Sigmoid colon (tissue), 4 donors: ENCODE data around the gene CSE1L.

ENCODE experiments used
- CTCF ChIP-seq, 4 experiments: fragments of 450-650 bp in 3 of 4; fragments of 200-600 bp in 1 of 4; IDR thresholded peaks; one replicate each; pipeline ENCODE4 v1.5.1; 2016 to 2019; ENCODE audit warnings: antibody characterized with exemption in 4 of 4, mild to moderate bottlenecking in 3 of 4, moderate library complexity in 2 of 4
- EP300 ChIP-seq, 4 donors: sonication (generic); formaldehyde crosslinking; IDR thresholded peaks; one replicate each; pipeline ENCODE4 v1.6.1; 2017; ENCODE audit warnings: antibody characterized with exemption in 4 of 4
- POLR2A ChIP-seq, 2 donors: fragments of 450-650 bp; IDR thresholded peaks; one replicate each; pipeline ENCODE4 v1.6.1; 2016; ENCODE audit warnings: antibody characterized with exemption in 2 of 2, mild to moderate bottlenecking in 2 of 2, moderate library complexity in 2 of 2
- POLR2AphosphoS5 ChIP-seq, 4 donors: sonication (generic); formaldehyde crosslinking; IDR thresholded peaks; one replicate each; pipeline ENCODE4 v1.6.1; 2017; ENCODE audit warnings: antibody characterized with exemption in 4 of 4

GRCh38 chr20:49009899-49010631 is 36.0 kb upstream of the CSE1L start:
- TF ChIP-seq EP300 (IDR thresholded peaks at IDR 0.05) (no peak), CTCF (IDR thresholded peaks at IDR 0.05) (no peak), POLR2A (IDR thresholded peaks at IDR 0.05) (no peak), POLR2AphosphoS5 (IDR thresholded peaks at IDR 0.05) (no peak)
